Activated CD8-positive, alpha-beta memory T cell treated with anti-CD3 and anti-CD28 coated beads for 36 hours (primary cell): Measurements from ENCODE around the gene ABHD14A. TPM values are rescaled to one million over a fixed set of nuclear protein-coding genes. Genes with fewer than 3 reads are reported as not detected.

Experiments used
- CTCF ChIA-PET: fragments of 350-600 bp; sonication (Branson Sonifier 250); formaldehyde crosslinking; loops from one replicate; lab custom pipeline; 2021; ENCODE audit warnings: antibody characterized with exemption; lab: Charles Lee
- POLR2A ChIA-PET: fragments of 350-600 bp; sonication (Branson Sonifier 250); formaldehyde crosslinking; loops from one replicate; lab custom pipeline; 2021; ENCODE audit warnings: antibody characterized with exemption; lab: Charles Lee
- total RNA-seq, 2 experiments: library from RNA; stranded (reverse); gene quantifications; one replicate each; pipeline ENCODE4 v1.2.3, GENCODE V29; 2021

Gene ABHD14A
- total RNA-seq, 2 experiments from 2014 or later: 14.4 to 14.5 TPM

DNA sequence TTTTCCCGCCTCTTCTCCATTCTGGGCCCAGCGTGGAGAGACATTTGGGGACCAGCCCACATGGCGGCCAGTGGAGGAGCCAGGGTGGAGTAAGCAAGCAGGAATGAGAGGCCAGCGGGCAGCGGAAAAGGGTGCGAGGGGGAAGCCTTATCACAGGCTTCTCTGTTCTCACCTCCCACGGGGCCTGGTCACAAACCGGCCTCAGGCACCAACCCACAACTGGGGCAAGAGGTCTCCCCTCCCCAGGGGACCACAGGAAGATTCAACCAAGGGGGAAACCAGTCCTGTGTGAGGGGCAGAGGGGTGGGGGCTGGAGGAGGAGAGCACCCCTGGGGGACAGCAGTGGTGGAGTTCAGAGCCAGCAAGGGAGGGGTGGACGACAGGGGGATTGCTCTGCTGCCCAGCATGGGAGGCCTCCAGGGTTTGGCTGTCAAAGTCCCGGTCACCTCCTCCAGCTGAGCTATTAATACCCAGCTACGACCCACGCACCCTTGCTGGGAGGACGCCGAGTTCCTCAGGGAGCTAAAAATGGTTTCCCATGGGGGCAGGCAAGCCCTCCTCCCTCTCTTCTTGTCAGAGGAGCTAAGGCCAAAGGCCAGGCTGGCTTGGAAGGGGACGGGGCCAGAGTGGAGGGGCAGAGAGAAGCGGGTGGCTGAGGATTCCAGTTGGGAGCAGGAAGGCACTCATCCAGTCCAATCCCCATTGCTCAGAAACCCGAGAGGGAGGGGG lies 44.7 kb downstream of the ABHD14A start:
- POLR2A ChIA-PET: no interaction called here
- CTCF ChIA-PET: interaction anchor here (1.0 kb wide), 1 partner anchor 34 kb away, joined by 3 read pairs; no protein-coding TSS in a partner anchor

DNA sequence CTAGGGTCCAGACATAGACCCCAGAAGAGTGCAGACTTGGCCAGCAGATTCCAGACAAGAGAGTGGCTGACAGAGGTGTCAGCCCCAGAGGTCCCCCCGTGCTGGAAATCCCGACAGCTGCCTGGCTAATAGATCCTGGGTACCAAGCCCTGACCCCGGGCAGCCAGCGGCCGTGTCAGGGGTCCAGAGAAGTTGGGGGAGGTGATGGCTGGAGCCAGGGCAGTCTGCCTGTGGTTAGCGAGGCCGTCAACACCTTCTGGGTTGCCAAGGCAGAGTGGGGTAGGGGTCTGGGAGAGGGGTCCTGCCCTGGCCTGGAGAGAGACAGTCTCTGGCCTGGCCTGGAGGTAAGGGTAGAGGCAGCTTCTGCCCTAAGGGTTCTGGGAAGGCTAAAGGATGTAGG lies 45.9 kb downstream of the ABHD14A start:
- POLR2A ChIA-PET: no interaction called here
- CTCF ChIA-PET: interaction anchor here (1.4 kb wide), 1 partner anchor 102 kb away, joined by 3 read pairs; no protein-coding TSS in a partner anchor

DNA sequence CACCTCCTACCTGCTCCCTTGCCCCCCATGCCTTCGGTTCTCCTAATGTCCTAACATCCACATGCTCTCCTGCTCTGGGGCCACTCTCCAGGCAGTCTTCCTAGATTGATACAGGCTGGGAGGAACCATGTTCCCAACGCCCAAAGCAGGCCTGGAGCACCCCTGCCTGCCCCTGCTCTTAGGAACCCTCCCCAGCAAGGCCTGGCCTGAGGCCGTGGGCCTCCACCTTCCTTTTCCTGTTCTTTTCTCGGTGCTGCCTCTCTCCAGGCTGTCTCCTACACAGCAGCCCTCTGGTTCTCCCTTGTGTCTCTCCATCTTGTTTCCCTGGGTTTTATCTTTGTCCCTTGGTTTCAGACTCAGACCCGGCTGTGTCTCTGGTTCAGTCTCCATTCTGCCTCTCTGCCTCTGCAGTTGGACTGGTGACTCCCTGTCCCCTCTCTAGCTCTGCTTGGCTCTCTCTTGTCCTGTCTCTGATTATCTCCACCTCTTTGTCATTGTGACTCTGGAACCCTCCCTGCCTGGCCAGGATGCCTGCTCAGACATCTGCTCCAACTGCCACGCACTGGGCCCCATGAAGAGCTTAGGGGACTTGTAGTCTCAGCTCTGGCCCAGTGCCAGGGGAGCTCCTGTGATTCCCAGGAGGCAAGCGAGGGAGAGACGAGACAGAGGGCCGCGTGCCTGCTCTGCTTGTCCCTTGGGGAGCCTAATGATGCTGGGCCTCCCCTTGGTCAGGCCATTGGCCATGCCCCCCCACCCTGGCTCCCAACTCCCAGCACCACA lies 46.8 kb downstream of the ABHD14A start:
- POLR2A ChIA-PET: interaction anchor here (0.6 kb wide), 1 partner anchor 26 kb away, joined by 3 read pairs; the partner anchor contains the start of gene RPL29

DNA sequence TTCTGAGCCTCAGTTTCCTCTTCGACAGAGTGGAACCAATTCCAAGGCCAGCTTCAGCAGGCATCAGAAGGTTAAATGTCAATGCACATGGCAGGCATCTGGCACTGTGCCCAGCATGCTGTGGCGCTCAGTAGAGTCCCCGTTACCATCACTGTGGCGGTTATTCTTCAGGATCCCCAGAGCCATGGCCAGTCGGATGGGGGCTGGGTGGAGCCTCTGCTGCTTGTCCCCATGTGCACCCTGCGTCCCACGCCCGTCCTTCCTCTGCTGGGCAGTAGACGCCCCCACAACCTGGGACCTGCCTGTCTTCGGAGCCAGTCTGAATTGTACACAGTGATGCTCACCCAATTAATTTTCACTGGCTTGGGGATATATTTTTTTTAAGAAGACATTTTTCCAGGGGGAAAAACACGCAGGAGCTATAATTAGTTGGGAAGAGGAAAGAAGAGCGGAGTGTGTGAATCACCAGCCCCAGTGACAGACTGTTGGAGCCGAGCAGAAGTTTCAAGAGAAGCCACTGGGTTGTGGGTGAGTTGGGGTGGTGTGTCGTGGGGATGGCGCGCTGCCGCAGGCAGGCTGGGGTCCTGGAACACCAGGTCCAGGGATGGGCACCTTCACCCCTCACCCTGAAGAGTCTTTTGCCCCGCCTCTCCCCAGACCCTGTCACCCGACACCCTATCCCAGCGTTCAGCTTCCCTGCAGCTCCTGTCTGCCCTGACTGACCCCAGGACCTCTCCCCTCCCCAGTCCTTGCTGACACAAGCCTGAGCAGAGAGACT lies 47.6 kb downstream of the ABHD14A start:
- CTCF ChIA-PET: interaction anchor here (0.7 to 1.4 kb wide), 2 partner anchors 101 to 119 kb away, joined by 3 read pairs; no protein-coding TSS in a partner anchor
- POLR2A ChIA-PET: no interaction called here

More for the DNA sequence above, 46.8 kb downstream of the ABHD14A start:
- CTCF ChIA-PET: interaction anchor here (0.7 to 1.4 kb wide), 2 partner anchors 102 to 120 kb away, joined by 3 read pairs; no protein-coding TSS in a partner anchor

- ChIA-PET POLR2A (no interaction called here), CTCF (no interaction called here)
Measured at GRCh38 chr3:52023101-52023770, 48.4 kb downstream of the ABHD14A start.

DNA sequence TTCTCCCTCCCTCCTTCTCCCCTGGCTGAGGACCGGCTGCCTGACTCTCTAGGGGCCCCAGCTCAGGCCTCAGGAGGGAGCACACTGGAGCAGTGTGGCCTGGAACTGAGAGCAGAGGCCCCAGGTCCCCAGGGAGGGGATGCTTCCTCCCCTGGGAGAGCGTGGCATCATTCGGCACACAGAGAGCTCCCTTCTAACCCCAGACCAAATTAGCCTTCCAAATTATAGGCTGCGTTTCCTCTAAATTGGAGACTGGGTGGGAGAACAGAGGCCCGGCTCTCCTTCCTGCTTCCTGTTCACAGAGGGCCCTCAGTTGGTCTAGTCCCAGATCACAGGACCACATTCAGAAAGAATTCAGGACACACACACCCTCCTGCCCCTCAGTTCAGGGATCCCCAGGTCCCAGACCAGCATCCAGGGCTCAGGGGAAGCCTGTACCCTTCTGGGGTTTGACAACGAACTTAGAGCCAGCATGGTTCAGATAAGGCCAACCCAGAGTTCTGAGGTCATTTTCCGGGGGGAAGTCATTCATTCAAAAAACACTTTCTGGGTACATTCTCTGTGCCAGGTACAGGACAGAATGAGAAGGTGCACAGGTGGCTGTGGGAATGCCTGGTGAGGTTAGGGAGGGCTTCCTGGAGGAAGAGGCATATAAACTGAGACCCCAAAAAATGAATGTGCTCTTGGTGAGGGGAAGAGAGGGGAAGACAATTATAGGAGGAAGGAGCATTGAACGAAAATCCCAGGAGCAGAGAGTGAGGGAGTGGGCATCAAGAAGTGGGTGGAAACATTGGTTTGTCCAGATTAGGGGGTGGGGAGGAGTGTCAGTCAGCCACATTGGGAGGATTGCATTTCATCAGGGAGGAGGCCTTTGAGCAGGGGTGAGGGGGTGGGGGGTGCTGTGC lies 49.2 kb downstream of the ABHD14A start:
- POLR2A ChIA-PET: no interaction called here

GRCh38 chr3:52024765-52025452 lies 50.0 kb downstream of the ABHD14A start:
- ChIA-PET CTCF (no interaction called here), POLR2A (no interaction called here)

More for the DNA sequence above, 49.2 kb downstream of the ABHD14A start:
- CTCF ChIA-PET: no interaction called here

GRCh38 chr3:52025453-52025852 lies 50.6 kb downstream of the ABHD14A start:
- POLR2A ChIA-PET: no interaction called here
- CTCF ChIA-PET: no interaction called here

DNA sequence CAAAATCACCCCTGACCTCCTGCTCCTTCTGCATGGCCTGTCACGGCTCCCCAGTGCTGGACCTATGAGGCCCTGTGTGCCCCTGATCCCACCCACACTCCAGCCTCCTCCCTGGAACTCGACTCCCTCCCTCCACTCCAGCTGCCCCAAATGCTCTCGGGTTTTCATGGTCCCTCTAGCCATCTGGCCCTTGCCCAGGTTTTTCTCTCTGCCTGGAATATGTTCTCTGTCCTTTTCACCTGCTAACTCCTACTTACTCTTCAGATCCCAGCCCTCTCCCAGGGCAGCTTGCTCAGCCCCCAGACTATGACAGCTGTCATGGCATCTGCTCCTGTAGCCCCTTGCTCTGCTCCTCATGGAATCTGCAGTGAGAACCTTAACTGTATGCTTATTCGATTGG lies 51.2 kb downstream of the ABHD14A start:
- ChIA-PET CTCF (no interaction called here), POLR2A (no interaction called here)

DNA sequence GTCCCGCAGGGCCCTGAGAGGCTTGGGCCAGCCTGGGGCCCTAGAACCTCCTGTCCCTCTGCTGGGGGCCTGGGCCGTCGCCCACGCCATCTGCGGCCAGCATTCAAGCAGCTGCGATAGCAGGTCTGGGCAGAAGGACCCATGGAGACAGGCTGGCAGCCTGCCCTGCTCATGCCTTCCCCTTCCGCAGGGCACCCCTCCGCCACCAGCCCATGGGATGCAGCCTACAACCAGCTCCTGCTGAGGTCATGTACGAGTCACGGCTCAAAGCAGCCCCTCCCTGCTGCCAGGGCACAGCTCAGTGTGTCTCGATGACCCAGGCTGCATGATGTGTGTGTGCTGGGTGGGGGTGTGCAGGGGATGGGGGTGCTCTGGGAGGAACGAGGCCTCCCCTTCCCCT lies 53.7 kb downstream of the ABHD14A start:
- CTCF ChIA-PET: interaction anchor here (0.9 kb wide), 1 partner anchor 116 kb away, joined by 3 read pairs; no protein-coding TSS in a partner anchor
- POLR2A ChIA-PET: no interaction called here

GRCh38 chr3:52029053-52029452 lies 54.2 kb downstream of the ABHD14A start:
- ChIA-PET CTCF (no interaction called here), POLR2A (no interaction called here)

DNA sequence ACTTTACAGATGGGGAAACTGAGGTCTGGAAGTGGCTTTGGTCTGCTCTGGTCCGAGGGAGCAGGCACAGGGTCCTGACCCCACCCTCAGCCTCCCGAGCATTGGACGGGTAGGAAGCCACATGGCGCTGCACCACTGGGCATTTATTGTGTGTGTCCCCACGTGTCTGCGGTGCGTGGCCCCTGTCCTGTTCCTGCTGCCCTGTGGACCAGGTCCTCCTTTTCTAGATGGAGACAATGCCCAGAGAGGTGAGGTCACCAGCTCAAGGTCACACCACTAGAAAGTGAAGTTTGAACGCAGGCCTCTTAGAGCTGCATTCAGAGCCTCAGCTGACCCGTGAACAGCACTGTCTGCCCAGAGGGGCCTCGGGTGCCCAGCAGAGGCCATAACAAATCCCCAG lies 54.7 kb downstream of the ABHD14A start:
- ChIA-PET POLR2A (no interaction called here), CTCF (interaction anchor here (0.6 kb wide), 1 partner anchor 395 kb away, joined by 3 read pairs; no protein-coding TSS in a partner anchor)

Other genes starting within 250 kb of the ABHD14A start
- not detected for gene IQCF6, start 195.8 kb upstream of the ABHD14A start, total RNA-seq
- not detected for gene IQCF2, start 113.4 kb upstream of the ABHD14A start, total RNA-seq
- gene IQCF5, start 99.5 kb upstream of the ABHD14A start, total RNA-seq: not detected
- gene IQCF1, start 71.7 kb upstream of the ABHD14A start, total RNA-seq: not detected
- 10 to 100 TPM; 82.4 to 83.9 TPM for gene RRP9, start 33.2 kb upstream of the ABHD14A start, total RNA-seq
- gene PARP3, start 32.7 kb upstream of the ABHD14A start, total RNA-seq: 10 to 100 TPM in 1 of 2 experiments, 1 to 10 TPM in 1; 9.7 to 12.2 TPM
- not detected for gene GPR62, start 19.7 kb upstream of the ABHD14A start, total RNA-seq
- gene PCBP4, start 7.6 kb upstream of the ABHD14A start, total RNA-seq: 10 to 100 TPM; 10.4 to 10.9 TPM
- 10 to 100 TPM; 57.2 to 59.0 TPM for gene ABHD14B, start 1.0 kb upstream of the ABHD14A start, total RNA-seq
- 10 to 100 TPM; 57.0 to 63.9 TPM for gene ACY1, start 8.5 kb downstream of the ABHD14A start, total RNA-seq
- 1,000 to 10,000 TPM; 1,417 to 1,432 TPM for gene RPL29, start 20.8 kb downstream of the ABHD14A start, total RNA-seq
- 10 to 100 TPM; 26.5 to 26.8 TPM for gene DUSP7, start 81.5 kb downstream of the ABHD14A start, total RNA-seq
- 10 to 100 TPM; 24.5 to 27.4 TPM for gene POC1A, start 179.4 kb downstream of the ABHD14A start, total RNA-seq
- 10 to 100 TPM; 71.7 to 73.8 TPM for gene ALAS1, start 223.1 kb downstream of the ABHD14A start, total RNA-seq